HG03469 (cell line): ENCODE data around the gene ADARB2.
"Not testable (repeated sequence)": the region's sequence is repeated elsewhere in the genome, so short reads cannot be mapped to it uniquely, and the experiment has no call there.

Source experiments
- ATAC-seq: cut with Tn5 transposase; IDR thresholded peaks from one replicate; pipeline ENCODE4 v1.9.1; 2021; ENCODE audit warnings: mild to moderate bottlenecking, moderate library complexity, moderate number of reproducible peaks; ENCODE audit not compliant: unreplicated experiment

ADARB2 gene

GRCh38 chr10:1344408-1344807, 392.9 kb downstream of the ADARB2 start:
- no peak for ATAC-seq

- ATAC-seq: no peak
These were observed 394.1 kb downstream of the ADARB2 start for GRCh38 chr10:1343176-1343575.

- ATAC-seq: not testable (repeated sequence)
These were observed 396.3 kb downstream of the ADARB2 start for GRCh38 chr10:1341052-1341451.

- no peak for ATAC-seq
These were observed 397.9 kb downstream of the ADARB2 start for GRCh38 chr10:1339396-1339795.

- ATAC-seq: no peak
These were observed 401.7 kb downstream of the ADARB2 start for GRCh38 chr10:1335642-1336041.

GRCh38 chr10:1333981-1334380, 403.3 kb downstream of the ADARB2 start:
- ATAC-seq: no peak

- no peak for ATAC-seq
These were observed 405.8 kb downstream of the ADARB2 start for GRCh38 chr10:1331560-1331959.

GRCh38 chr10:1329622-1330021, 407.7 kb downstream of the ADARB2 start:
- no peak for ATAC-seq

GRCh38 chr10:1328981-1329614, 408.2 kb downstream of the ADARB2 start:
- no peak for ATAC-seq

- no peak for ATAC-seq
These were observed 409.0 kb downstream of the ADARB2 start for GRCh38 chr10:1328161-1328823.

GRCh38 chr10:1327759-1328158, 409.6 kb downstream of the ADARB2 start:
- ATAC-seq: no peak

GRCh38 chr10:1326514-1326913, 410.8 kb downstream of the ADARB2 start:
- ATAC-seq: not testable (repeated sequence)

- no peak for ATAC-seq
These were observed 412.4 kb downstream of the ADARB2 start for GRCh38 chr10:1324903-1325302.

GRCh38 chr10:1323951-1324350, 413.4 kb downstream of the ADARB2 start:
- ATAC-seq: no peak

- ATAC-seq: no peak
These were observed 416.5 kb downstream of the ADARB2 start for GRCh38 chr10:1320739-1321320.

- ATAC-seq: no peak
These were observed 420.5 kb downstream of the ADARB2 start for GRCh38 chr10:1316809-1317143.

- no peak for ATAC-seq
These were observed 421.1 kb downstream of the ADARB2 start for GRCh38 chr10:1316121-1316808.

- no peak for ATAC-seq
These were observed 422.1 kb downstream of the ADARB2 start for GRCh38 chr10:1315178-1315577.

- no peak for ATAC-seq
These were observed 425.6 kb downstream of the ADARB2 start for GRCh38 chr10:1311726-1312125.

GRCh38 chr10:1310271-1310789, 427.0 kb downstream of the ADARB2 start:
- ATAC-seq: no peak

GRCh38 chr10:1309617-1310270, 427.6 kb downstream of the ADARB2 start:
- ATAC-seq: no peak
